Islet precursor cell (in vitro differentiated cells): ENCODE measurements around the gene COBL.

Source experiments
- DNase-seq: peaks from one replicate; pipeline ENCODE4 v3.0.0-alpha.2; 2018

COBL gene

DNA sequence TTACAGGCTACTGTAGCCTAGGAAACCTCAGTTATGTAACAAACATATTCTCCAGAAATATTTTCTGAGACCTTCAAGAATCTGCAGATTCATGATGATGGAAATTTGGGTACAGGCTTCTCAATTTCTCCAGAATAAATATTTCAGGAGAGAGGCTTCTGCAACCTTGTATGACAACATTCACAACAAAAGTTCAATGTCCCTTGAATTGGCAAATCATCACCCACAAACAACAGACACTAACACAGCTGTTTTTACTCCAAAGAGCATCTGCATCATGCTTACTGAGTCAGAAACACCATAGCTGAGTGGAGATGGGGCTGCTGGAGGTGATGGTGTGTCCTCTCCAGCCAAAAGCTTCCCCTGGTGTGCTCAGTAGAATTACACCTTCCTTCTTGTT lies 9.3 kb upstream of the COBL start:
- DNase-seq: no peak

DNA sequence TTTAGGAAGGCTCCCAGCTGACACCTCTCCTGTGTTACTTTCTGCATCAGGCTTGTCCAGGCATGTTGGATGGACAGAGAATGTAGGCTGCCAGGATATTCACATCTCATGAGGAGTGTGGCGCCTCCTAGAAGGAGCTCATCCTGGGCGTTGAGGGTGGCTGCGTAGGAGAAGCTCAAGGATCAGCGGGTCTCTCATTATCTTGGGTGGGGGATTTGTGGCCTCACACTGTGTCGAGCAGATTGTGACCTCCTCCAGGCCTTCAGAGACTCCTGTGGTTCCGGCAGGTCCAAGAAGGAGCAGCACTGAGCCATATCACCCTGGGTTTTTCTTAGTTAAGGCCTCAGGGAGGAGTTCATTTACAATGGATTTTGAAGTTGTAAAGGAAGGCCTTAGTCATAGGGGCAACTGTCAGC lies 8.7 kb upstream of the COBL start:
- no peak for DNase-seq

DNA sequence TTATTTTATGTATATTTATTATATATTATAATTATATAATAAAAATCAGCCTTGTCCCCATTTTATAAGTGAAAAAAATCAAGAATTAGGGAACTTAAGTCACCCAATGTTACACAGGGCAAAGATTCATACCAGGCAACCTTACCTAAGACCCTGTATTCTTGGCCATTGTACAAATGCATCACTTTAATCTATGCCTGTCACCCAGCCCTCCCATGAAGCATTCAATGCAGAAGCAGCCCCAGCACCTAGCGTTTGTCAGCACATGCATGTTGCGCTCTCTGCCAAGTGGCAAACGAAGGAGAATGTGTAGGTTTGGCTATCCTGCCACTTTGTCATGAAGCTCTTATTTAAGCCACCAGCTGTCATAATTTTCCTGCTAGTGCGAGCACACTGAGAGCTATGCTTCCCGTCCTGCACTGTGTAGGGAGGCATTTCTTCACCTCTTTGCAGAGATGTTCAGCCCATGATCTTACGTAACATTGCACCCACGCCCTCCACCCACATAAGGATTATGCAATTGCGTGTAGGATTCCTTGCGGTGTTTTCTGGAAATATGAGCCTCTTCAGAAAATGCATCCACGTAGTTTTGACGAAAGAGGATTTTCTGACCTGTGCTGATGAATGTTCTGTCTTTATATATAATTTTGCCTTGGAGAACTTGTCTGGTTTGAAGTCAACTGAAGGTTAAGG lies 7.7 kb upstream of the COBL start:
- DNase-seq: no peak

- DNase-seq: no peak
These were observed 5.4 kb upstream of the COBL start for GRCh38 chr7:51321961-51322515.

DNA sequence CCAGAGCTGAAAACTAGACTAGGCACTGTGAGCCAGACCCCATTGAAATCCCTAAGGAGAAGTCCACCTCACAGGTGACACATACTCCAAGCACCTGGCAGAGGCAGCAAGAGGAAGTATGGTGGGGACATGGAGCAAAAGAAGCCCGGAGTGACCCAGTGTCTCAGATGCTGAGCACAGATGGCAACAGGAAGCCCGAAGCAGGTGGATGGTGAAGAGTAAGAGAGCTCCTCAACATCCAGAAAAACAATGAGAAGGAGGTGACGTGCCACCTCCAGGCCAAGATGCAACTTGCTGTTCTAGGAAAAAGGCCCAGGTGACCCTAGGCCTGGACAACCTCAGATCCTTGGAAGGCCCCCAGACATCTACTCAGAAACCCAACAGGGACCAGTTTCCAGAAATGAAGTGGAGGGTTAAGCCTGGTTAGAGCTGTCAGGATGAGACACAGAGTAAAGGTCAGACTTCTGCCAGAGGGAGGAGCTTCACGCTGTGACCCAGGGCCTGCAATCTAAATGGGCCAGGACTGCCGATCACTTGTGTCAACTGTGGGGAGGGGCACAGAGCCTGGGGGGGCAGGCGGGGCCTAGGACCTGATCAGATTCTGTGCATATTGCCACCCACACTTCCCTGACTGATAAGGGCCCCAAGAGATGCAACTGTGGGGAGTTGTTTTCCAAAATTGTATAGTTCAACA lies 2.4 kb upstream of the COBL start:
- no peak for DNase-seq

DNA sequence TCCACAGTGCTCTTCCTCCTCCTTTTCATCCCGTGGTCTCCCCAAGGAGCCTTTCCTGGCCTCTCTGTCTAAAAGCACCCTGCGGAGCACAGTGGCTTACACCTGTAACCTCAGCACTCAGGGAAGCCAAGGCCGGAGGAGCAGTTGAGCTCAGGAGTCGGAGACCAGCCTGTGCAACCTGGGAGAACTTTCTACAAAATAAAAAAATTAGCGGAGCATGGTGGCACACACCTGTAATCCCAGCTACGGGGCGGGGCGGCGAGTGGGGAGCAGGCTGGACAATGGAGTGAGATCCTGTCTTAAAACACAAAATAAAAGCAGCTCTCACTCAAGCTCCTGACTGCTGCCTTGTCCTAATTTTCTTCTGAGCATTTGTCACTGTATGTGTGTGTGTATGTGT lies 1.4 kb upstream of the COBL start:
- no peak for DNase-seq

GRCh38 chr7:51317582-51317910 lies 937 bp upstream of the COBL start:
- DNase-seq: no peak

DNA sequence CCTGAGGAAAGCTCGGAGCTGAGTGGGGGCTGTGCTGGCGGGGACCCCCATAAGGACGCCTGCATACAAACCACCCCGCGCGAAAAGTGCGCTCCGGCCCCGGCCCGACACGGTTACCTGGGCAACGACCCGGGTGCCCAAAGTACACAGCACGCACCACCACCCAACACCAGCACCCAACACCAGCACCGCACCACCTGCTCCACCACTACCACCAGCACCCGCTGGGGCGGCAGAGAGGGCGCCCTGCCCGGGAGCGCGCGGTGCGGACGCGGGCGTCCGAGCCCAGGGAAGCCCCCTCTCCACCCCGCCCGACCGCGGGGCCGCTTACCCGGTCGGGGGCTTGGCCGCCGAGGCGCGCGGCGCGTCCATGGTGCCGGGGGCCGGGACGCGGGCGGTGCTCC lies 345 bp downstream of the COBL start:
- peak; percentile 72 for DNase-seq

DNA sequence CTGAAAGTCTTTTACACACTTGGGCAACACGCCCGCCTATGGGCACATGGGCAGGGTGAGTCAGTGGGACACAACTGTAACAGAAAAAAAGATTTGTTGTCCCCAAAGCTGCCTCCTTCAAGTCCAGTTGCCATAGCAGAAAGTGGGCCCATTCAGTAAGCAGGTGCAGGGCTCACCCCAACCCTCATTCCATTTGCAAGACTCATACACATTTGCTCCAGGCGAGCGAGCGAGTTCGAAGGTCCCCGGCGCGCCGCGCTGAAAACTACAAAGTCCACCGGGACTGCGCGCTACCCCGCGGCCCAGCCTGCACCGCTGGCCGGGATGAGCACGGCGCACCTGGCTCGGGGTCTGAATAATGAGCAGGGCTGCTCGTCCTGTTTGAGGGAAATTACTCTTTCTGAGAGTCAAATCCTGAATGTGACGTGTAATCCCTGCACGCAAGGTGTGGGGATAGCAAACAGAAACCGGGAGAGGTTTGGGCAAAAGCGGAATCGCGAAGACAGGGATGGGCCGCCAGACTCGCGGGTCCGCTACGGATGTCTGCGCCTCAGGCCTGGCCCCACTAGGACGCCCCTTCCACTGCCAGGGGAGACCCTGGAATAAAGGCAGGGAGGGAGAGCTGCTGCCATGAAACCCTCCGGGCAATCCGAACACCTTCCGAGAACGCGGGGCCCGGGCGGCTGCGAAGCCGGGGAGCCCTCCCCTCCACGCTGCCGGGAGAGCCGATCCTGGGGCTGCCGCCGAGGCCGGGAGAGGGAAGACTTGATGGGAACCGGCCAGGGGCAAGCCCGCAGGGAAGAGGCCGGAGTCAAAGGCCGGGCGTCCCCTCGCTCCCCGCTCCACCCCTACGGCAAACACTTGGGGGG lies 982 bp downstream of the COBL start:
- peak; percentile 86 for DNase-seq

- DNase-seq: no peak
These were observed 1.9 kb downstream of the COBL start for GRCh38 chr7:51314726-51315125.

GRCh38 chr7:51313738-51314425 lies 2.7 kb downstream of the COBL start:
- no peak for DNase-seq

- no peak for DNase-seq
These were observed 3.5 kb downstream of the COBL start for GRCh38 chr7:51312951-51313737.

DNA sequence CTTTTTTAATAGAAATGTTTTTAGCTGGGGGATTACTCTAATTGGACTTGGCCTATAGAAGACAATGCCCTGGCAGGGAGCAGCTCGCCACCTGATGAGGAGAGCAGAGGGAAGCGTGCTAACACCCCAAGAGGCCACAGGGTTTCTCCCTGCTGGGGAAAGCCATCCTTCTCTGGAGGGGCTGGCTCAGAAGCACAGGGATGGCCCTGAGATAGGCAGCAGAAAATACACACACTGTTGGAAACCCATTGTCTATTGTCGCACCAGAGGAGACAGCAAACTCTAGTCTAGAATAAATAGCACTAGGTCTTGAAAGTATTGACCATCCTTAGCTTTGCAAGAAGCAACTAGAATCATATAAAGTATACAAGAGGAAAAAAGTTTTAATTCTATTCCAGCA lies 5.4 kb downstream of the COBL start:
- DNase-seq: no peak

DNA sequence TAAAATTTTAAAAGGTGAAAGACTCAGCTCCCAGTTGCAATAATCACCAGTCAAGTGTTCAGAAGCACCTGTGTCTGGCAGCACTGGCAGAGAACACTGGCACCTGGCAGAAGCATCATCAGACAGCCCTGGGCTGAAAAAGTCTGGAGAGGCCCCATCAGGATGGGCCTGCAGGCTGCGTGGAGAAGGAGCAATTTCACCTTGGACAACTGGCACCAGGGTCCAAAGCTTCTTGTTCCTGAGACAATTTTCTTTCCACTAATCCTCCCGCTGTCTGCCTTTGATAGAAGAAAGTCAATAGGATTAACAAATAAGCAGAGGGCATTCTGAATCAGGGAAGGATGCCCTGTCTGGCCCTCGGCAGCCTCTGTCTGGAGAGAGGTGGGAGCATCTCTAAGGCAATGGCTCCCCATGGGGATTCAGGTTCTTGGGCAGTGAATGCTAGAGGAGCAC lies 6.5 kb downstream of the COBL start:
- DNase-seq: no peak

- no peak for DNase-seq
These were observed 7.1 kb downstream of the COBL start for GRCh38 chr7:51309361-51310130.

- DNase-seq: no peak
These were observed 7.9 kb downstream of the COBL start for GRCh38 chr7:51308696-51309095.

DNA sequence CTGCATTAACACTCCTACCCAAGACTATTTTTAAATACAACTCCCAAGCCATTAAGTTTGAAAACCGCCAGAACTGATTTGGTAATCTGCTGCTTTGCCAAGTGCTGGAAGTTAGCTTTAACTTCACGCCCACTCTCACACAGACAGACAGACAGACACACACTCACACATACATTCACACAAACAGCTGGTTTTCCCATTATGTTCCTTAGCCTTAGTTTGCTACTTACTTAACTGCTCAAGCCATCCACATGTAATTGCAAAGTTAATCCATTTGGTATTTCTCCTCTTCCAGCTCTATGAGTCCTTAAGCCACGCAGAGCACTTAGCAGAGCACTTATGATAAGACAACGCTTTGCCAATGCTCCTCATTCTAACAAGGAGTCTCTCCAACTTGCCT lies 8.3 kb downstream of the COBL start:
- no peak for DNase-seq

- DNase-seq: no peak
These were observed 8.9 kb downstream of the COBL start for GRCh38 chr7:51307651-51308210.

- no peak for DNase-seq
These were observed 9.8 kb downstream of the COBL start for GRCh38 chr7:51306761-51307160.

DNA sequence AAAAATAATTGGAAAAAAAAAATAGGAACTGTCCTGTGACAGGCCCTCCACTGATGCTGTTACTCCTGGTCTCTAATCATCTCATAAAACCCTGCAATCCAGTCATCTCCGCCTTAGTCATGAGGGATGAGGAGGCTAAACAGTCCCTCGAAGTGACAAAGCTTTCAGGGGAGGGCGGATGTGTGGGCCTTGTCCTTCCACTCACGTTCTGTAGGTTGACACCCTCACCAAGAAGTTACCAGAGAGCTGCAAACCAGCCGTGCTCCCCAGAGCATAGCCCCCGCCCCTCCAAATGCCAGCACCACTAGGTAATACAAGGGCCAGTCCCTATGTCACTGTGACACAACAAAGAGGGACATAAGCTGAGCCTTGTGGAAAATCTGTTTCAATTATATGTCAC lies 11.9 kb downstream of the COBL start:
- DNase-seq: peak; percentile 76

GRCh38 chr7:51303142-51303525 lies 13.5 kb downstream of the COBL start:
- DNase-seq: no peak
